ENCODE data around the gene KEAP1.

DNA sequence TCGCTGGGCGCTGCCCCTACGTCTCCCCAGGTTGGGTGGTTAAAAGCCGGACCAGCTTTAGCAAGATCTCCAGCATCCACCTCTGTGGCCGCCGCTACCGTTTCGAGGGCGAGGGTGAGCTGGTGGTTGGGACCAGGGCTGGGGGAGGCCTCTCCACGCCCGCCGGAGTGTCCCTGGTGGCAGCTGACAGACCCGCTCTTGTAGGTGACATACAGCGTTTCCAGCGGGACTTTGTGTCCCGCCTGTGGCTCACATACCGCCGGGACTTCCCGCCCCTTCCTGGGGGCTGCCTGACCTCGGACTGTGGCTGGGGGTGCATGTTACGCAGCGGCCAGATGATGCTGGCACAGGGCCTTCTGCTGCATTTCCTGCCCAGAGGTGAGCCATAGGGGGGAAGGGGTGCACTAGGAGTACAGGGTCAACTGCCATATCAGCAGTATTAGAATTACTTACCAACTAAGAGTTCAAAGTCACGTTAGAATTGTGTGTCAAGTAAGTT is 41.6 kb upstream of the KEAP1 start:
- TF ChIP-seq HNRNPL (IDR thresholded peaks at IDR 0.05; ENCODE audit: low read depth, low read length) (no peak), EZH2 (IDR thresholded peaks at IDR 0.05; ENCODE audit: borderline replicate concordance, low read depth, low read length) (no peak), PREB (CRISPR knock-in tag; IDR thresholded peaks at IDR 0.05) (no peak)

Measured in K562 (cell line).